ENCODE data around the gene SLC37A4. TPM values are rescaled to one million over a fixed set of nuclear protein-coding genes. Genes with fewer than 3 reads are reported as not detected.
A peak's percentile ranks its signal among the peaks of the same experiment; 100 is the strongest.

SLC37A4 gene
- total and polyA plus RNA-seq, 10 of the 15 experiments (the other 5 are each of a cell fraction or from before 2014, with no cell fraction given): 11.6 to 29.7 (median 20.4) TPM

GRCh38 chr11:118997627-118998387 is 32.9 kb downstream of the SLC37A4 start, which contains the start of gene CENATAC (continued):
- no peak for TF ChIP-seq TCF12 (IDR thresholded peaks at IDR 0.05; ENCODE audit: low read depth, low read length)
- peak; percentile 73 for TF ChIP-seq IKZF1 (conservative IDR thresholded peaks at IDR 0.05)
- TF ChIP-seq CREB1 (IDR thresholded peaks at IDR 0.05; ENCODE audit: low read depth): 0 out of 2 replicates have a peak, but pooled peaks have one; percentile 27
- TF ChIP-seq TARDBP (IDR thresholded peaks at IDR 0.05; ENCODE audit: borderline replicate concordance): 0 out of 2 replicates have a peak, but pooled peaks have one; percentile 25
- peak; percentile 48; the same call in 1 of the 2 replicates for TF ChIP-seq RELB (IDR thresholded peaks at IDR 0.05; ENCODE audit: low read depth)
- TF ChIP-seq NR2C1 (IDR thresholded peaks at IDR 0.05): peak; percentile 99
- TF ChIP-seq RUNX3 (IDR thresholded peaks at IDR 0.05; ENCODE audit: low read length): peak; percentile 64
- no peak for TF ChIP-seq E2F8 (IDR thresholded peaks at IDR 0.05; ENCODE audit: low read depth, partially characterized antibody)
- no peak for TF ChIP-seq PML (IDR thresholded peaks at IDR 0.05; ENCODE audit: low read length)
- TF ChIP-seq NR2F1 (conservative IDR thresholded peaks at IDR 0.05): peak; percentile 100
- TF ChIP-seq ZNF687 (IDR thresholded peaks at IDR 0.05): peak; percentile 93
- no peak for TF ChIP-seq HDAC2 (IDR thresholded peaks at IDR 0.05)
- TF ChIP-seq SMAD5 (IDR thresholded peaks at IDR 0.05; ENCODE audit: low read depth): peak; percentile 81
- no peak for TF ChIP-seq RAD21 (IDR thresholded peaks at IDR 0.05; ENCODE audit: insufficient read depth, low read depth, low read length)
- 0 out of 2 replicates have a peak, but pooled peaks have one; percentile 19 for TF ChIP-seq NBN (IDR thresholded peaks at IDR 0.05)
- no peak for TF ChIP-seq ESRRA (IDR thresholded peaks at IDR 0.05; ENCODE audit: low read length)
- TF ChIP-seq SMC3 (IDR thresholded peaks at IDR 0.05; ENCODE audit: borderline replicate concordance, low read length): no peak
- TF ChIP-seq ZNF274 (IDR thresholded peaks at IDR 0.05; ENCODE audit: insufficient read depth, insufficient read length): no peak
- TF ChIP-seq HDAC6 (IDR thresholded peaks at IDR 0.05; ENCODE audit: unreplicated experiment): no peak
